DOHH2 (cell line): ENCODE results near the gene ZG16.
"Not testable (repeated sequence)": the region's sequence is repeated elsewhere in the genome, so short reads cannot be mapped to it uniquely, and the experiment has no call there.

ENCODE experiments used
- H3F3A ChIP-seq: fragments of 200-600 bp; sonication (generic), shearing (Covaris generic); 2 replicates; pipeline ENCODE4 v1.6.0; 2016; ENCODE audit warnings: antibody characterized with exemption, mild to moderate bottlenecking; ENCODE audit not compliant: control insufficient read depth, insufficient read depth
- H3K27ac ChIP-seq: fragments of 200-600 bp; sonication (generic); 2 replicates; pipeline ENCODE4 v1.5.1; 2014; ENCODE audit warnings: low read depth, mild to moderate bottlenecking, low read length, moderate library complexity
- H3K27me3 ChIP-seq: fragments of 200-600 bp; sonication (generic); 2 replicates; pipeline ENCODE4 v1.6.1; 2014; ENCODE audit warnings: mild to moderate bottlenecking, low read length, mixed read lengths; ENCODE audit not compliant: control insufficient read depth
- H3K36me3 ChIP-seq: fragments of 200-600 bp; sonication (generic); 2 replicates; pipeline ENCODE4 v1.6.1; 2014; ENCODE audit warnings: mild to moderate bottlenecking, low read length, moderate library complexity, mixed read lengths; ENCODE audit not compliant: control insufficient read depth
- H3K4me1 ChIP-seq: fragments of 200-600 bp; sonication (generic); 2 replicates; pipeline ENCODE4 v1.6.1; 2014; ENCODE audit warnings: mild to moderate bottlenecking, low read length, mixed read lengths; ENCODE audit not compliant: control insufficient read depth
- H3K4me2 ChIP-seq: fragments of 200-600 bp; sonication (generic); 2 replicates; pipeline ENCODE4 v1.6.0; 2014; ENCODE audit warnings: mild to moderate bottlenecking, low read length, moderate library complexity
- H3K4me3 ChIP-seq: fragments of 200-600 bp; sonication (generic); 2 replicates; pipeline ENCODE4 v1.5.1; 2014; ENCODE audit warnings: mild to moderate bottlenecking, low read length, mixed read lengths
- H3K79me2 ChIP-seq: fragments of 200-600 bp; sonication (generic); 2 replicates; pipeline ENCODE4 v1.6.1; 2014; ENCODE audit warnings: mild to moderate bottlenecking, low read length, mixed read lengths; ENCODE audit not compliant: control insufficient read depth
- H3K9me2 ChIP-seq: fragments of 200-600 bp; sonication (generic); replicated peaks from 2 replicates; pipeline ENCODE4 v1.6.1; 2014; ENCODE audit warnings: mild to moderate bottlenecking, low read length, mixed read lengths; ENCODE audit not compliant: control insufficient read depth
- H3K9me3 ChIP-seq: fragments of 200-600 bp; sonication (generic); 2 replicates; pipeline ENCODE4 v1.6.1; 2014; ENCODE audit warnings: antibody characterized with exemption, low read length, mixed read lengths; ENCODE audit not compliant: control insufficient read depth, insufficient read depth
- H4K20me1 ChIP-seq: fragments of 200-600 bp; sonication (generic); 2 replicates; pipeline ENCODE4 v1.6.0; 2014; ENCODE audit warnings: low read depth, mild to moderate bottlenecking, antibody characterized with exemption, low read length, moderate library complexity; ENCODE audit not compliant: control insufficient read depth, insufficient read depth
- EZH2phosphoT487 ChIP-seq: fragments of 200-600 bp; sonication (generic); IDR thresholded peaks from 2 replicates; pipeline ENCODE4 v1.6.1; 2017; ENCODE audit warnings: borderline replicate concordance, mild to moderate bottlenecking, antibody characterized with exemption, low read length, moderate library complexity, mixed read lengths
- TF ChIP-seq, protein P1 (sequence below): fragments of 200-600 bp; sonication (generic); IDR thresholded peaks from one replicate; pipeline ENCODE4 v1.5.1; 2014; ENCODE audit warnings: antibody characterized with exemption, mild to moderate bottlenecking, low read depth, low read length; ENCODE audit not compliant: poor library complexity, severe bottlenecking

The ZG16 gene

DNA sequence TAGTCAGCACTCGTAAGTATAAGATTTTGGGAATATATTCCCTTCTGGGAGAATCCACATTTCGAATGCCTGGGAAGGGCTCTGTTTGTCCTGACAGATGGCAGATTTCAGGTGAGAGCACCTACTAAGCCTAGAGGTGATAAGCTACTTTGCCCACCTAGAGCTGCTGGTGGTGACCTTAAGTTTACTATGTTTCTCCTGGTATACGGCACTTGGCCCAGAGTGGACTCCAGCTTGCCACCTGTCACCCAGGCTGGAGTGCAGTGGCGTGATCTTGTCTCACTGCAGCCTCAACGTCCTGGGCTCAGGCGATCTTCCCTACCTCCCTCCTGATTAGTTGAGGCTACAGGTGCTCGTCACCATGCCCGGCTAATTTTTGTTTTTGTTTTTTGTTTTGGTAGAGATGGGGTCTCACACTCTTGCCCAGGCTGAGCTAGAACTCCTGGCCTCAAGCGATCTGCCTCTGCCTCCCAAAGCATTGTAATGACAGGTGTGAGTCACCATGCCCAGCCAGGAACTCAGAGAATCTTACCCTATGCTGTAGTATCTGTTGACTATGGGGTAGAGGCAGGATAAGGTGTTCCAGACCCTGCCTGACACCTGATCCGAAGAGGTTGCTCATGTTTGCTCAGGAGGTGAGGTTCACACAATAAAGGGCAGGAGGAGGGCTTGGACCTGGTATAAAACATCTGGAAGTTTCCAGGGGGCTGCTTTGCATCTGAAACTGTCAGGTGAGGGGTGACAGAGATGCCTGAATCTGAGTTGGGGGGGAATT, at the start of gene ZG16:
TSS of gene ZG16 (plus strand) at position 681 of the 775 bp plus-strand sequence. CDS start 1,011 bp downstream, outside the sequence.
- no peaks in the 10 kb centered on the region for H3K36me3 ChIP-seq
- H3K9me2 ChIP-seq = no peaks in the 10 kb centered on the region
- no peak within 1 kb of the TSS for H3K4me3 ChIP-seq
- peaks cover 14% of the 10 kb centered on the region; the same call in 1 of the 2 replicates for H3K27me3 ChIP-seq
- no peaks in the 10 kb centered on the region for H3K9me3 ChIP-seq
- no peak for TF ChIP-seq EZH2phosphoT487
- TF ChIP-seq, protein P1, sequence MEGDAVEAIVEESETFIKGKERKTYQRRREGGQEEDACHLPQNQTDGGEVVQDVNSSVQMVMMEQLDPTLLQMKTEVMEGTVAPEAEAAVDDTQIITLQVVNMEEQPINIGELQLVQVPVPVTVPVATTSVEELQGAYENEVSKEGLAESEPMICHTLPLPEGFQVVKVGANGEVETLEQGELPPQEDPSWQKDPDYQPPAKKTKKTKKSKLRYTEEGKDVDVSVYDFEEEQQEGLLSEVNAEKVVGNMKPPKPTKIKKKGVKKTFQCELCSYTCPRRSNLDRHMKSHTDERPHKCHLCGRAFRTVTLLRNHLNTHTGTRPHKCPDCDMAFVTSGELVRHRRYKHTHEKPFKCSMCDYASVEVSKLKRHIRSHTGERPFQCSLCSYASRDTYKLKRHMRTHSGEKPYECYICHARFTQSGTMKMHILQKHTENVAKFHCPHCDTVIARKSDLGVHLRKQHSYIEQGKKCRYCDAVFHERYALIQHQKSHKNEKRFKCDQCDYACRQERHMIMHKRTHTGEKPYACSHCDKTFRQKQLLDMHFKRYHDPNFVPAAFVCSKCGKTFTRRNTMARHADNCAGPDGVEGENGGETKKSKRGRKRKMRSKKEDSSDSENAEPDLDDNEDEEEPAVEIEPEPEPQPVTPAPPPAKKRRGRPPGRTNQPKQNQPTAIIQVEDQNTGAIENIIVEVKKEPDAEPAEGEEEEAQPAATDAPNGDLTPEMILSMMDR = no peak
- H3K79me2 ChIP-seq = no peaks in the 10 kb centered on the region
- no peaks in the 10 kb centered on the region for H3F3A ChIP-seq
- no peak within 1 kb of the TSS for H3K4me2 ChIP-seq
- no peaks in the 10 kb centered on the region for H3K4me1 ChIP-seq
- no peak within 1 kb of the TSS for H3K27ac ChIP-seq
- no peaks in the 10 kb centered on the region for H4K20me1 ChIP-seq

DNA sequence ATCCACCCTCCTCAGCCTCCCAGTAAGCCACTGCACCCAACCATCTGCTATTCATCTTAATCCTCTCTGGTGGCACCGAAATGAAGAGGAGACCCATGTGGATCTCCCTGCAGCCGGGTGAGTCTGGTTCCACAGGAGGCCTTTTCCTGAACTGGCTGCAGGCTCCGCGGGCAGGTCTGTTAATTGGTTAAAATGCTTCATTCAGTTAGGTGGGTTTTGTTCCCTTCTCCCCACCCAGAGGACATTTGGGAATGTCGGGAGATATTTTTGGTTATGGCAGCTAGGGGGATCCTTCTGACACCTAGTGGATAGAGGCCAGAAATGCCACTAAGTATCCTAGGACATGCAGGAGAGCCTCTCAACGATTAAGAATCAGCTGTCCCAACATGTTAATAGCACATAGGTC, 48.9 kb upstream of the ZG16 start:
- no peak overlapping the region for H3K4me3 ChIP-seq
- no peaks in the 10 kb centered on the region for H3K36me3 ChIP-seq
- no peak overlapping the region for H3K4me2 ChIP-seq
- H3K79me2 ChIP-seq = no peaks in the 10 kb centered on the region
- no peaks in the 10 kb centered on the region for H3K27me3 ChIP-seq
- H3K4me1 ChIP-seq = peaks cover 40% of the 10 kb centered on the region
- H3K9me3 ChIP-seq = no peaks in the 10 kb centered on the region
- peaks cover 21% of the 10 kb centered on the region for H3F3A ChIP-seq
- H4K20me1 ChIP-seq = no peaks in the 10 kb centered on the region
- TF ChIP-seq EZH2phosphoT487 = no peak
- TF ChIP-seq, protein P1 = peak; percentile 53
- H3K9me2 ChIP-seq = no peaks in the 10 kb centered on the region
- no peak overlapping the region for H3K27ac ChIP-seq

DNA sequence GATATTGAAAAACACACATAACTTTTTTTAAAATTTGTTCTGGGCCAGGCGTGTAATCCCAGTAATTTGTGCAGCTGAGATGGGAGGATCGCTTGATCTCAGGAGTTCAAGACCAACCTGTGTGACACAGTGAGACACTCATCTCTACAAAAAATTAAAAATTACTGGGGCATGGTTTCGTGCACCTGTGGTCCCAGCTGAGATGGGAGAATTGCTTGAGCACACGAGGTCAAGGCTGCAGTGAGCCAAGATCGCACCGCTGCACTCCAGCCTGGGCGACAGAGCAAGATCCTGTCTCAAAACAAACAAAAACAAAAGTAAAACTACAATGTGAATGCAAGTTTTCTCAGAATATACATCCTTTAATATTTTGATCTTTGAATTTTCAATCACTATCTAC, 47.4 kb upstream of the ZG16 start:
- H3K27ac ChIP-seq = peak overlapping the region; percentile 93
- peaks cover 21% of the 10 kb centered on the region for H3F3A ChIP-seq
- TF ChIP-seq EZH2phosphoT487 = no peak
- TF ChIP-seq, protein P1 = no peak
- no peaks in the 10 kb centered on the region for H3K9me2 ChIP-seq
- peaks cover 47% of the 10 kb centered on the region for H3K4me1 ChIP-seq
- no peaks in the 10 kb centered on the region for H4K20me1 ChIP-seq
- peak overlapping the region; percentile 75 for H3K4me3 ChIP-seq
- H3K36me3 ChIP-seq = no peaks in the 10 kb centered on the region
- peak overlapping the region; percentile 97 for H3K4me2 ChIP-seq
- no peaks in the 10 kb centered on the region for H3K27me3 ChIP-seq
- no peaks in the 10 kb centered on the region for H3K79me2 ChIP-seq
- H3K9me3 ChIP-seq = no peaks in the 10 kb centered on the region

DNA sequence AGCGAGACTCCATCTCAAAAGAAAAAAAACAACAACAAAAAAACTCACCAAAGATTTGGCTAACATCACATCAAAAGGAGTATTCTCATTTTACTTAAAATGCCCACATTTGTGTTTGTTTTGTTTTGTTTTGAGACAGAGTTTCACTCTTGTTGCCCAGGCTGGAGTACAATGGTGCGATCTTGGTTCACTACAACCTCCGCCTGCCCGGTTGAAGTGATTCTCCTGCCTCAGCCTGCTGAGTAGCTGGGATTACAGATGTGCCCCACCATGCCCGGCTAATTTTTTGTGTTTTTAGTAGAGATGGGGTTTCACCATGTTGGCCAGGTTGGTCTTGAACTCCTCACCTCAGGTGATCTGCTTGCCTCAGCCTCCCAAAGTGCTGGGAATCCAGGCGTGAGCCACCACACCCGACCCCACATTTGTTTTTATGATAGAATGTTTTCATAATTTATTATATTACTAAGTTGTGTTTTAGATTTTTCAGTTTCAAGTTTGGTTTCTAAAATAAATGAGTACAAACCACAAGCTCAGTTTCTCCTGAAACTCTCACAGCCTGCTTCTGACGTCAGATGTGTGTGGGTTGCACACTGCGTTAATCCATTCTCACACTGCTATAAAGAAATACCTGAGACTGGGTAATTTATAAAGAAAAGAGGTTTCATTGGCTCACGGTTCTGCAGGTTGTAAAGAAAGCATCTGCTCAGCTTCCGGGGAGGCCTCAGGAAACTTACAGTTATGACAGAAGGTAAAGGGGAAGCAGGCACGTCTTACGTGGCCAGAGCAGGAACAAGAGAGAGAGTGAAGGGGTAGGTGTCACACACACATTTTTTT, 46.1 kb upstream of the ZG16 start:
- H3K79me2 ChIP-seq, H3K9me2 ChIP-seq, H4K20me1 ChIP-seq, H3K9me3 ChIP-seq, H3K27me3 ChIP-seq, H3K36me3 ChIP-seq: not testable (repeated sequence)
- Histone ChIP-seq H3K4me3 (peak overlapping the region; percentile 75), H3K27ac (peak overlapping the region; percentile 93), H3K4me1 (peaks cover 47% of the 10 kb centered on the region), H3K4me2 (peak overlapping the region; percentile 97), H3F3A (peaks cover 21% of the 10 kb centered on the region)
